Astrocyte of the spinal cord (primary cell): Measurements from ENCODE around the gene PCLO.

Source experiments
- DNase-seq: peaks from one replicate; pipeline ENCODE4 v3.0.0; 2011; ENCODE audit warnings: low read depth, low spot score
- H3K4me3 ChIP-seq: 2 replicates; pipeline ENCODE4 v1.5.1; 2011; ENCODE audit warnings: low read depth, mild to moderate bottlenecking, low read length, moderate library complexity
- in situ Hi-C: cut with HindIII; loops from 2 replicates; pipeline ENCODE4 v1.10.0; 2017; ENCODE audit warnings: low sequenced_read_pairs
- TF ChIP-seq, protein P1 (sequence below): IDR thresholded peaks from 2 replicates; pipeline ENCODE4 v1.5.1; 2012; ENCODE audit warnings: low read depth, mild to moderate bottlenecking, low read length, inconsistent platforms

The PCLO gene

GRCh38 chr7:83178796-83179195 lies 16.1 kb upstream of the PCLO start:
- peak; percentile 33 for DNase-seq
- in situ Hi-C loops = no loop called here
- TF ChIP-seq, protein P1, sequence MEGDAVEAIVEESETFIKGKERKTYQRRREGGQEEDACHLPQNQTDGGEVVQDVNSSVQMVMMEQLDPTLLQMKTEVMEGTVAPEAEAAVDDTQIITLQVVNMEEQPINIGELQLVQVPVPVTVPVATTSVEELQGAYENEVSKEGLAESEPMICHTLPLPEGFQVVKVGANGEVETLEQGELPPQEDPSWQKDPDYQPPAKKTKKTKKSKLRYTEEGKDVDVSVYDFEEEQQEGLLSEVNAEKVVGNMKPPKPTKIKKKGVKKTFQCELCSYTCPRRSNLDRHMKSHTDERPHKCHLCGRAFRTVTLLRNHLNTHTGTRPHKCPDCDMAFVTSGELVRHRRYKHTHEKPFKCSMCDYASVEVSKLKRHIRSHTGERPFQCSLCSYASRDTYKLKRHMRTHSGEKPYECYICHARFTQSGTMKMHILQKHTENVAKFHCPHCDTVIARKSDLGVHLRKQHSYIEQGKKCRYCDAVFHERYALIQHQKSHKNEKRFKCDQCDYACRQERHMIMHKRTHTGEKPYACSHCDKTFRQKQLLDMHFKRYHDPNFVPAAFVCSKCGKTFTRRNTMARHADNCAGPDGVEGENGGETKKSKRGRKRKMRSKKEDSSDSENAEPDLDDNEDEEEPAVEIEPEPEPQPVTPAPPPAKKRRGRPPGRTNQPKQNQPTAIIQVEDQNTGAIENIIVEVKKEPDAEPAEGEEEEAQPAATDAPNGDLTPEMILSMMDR = no peak
- no peak overlapping the region for H3K4me3 ChIP-seq

DNA sequence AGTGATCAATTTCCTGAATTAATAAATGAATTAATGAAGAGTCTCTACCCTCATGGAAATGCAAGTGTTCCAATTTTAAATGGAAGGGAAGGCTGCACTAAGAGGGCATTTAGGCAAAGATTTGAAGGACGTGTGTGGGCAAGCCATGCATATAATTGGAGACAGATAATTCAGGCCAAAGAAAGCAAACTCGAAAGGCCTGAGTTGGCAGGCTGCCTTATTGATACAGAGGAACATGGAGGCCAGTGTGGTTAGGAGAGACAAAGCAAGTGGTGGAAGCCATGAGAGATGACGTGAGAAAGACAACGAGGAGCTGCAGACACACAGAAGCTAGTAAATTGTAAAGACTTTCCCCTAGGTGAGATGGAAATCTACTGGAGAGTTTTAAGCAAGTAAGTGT lies 15.4 kb upstream of the PCLO start:
- no peak overlapping the region for H3K4me3 ChIP-seq
- in situ Hi-C loops = no loop called here
- TF ChIP-seq, protein P1 = no peak
- DNase-seq = peak; percentile 57

DNA sequence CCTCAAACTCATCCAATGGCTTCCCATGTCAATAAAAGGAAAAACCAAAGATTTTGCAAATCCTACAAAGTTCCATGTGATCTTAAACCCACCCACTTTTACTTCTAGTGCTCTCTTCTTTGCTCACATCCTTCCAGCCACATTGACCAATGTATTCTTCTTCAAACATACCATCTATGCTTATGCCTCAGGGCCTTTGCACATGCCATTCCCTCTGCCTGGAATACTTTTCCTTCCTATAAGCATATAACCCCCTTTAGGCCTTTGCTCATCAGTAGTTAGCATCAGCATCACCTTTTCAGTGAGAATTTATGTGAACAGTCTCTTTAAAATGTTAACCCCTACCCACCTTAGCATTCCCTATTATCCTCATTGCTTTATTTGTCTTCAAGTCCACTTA lies 11.0 kb upstream of the PCLO start:
- no peak for DNase-seq
- in situ Hi-C loops = no loop called here
- H3K4me3 ChIP-seq = no peak overlapping the region
- TF ChIP-seq, protein P1 = no peak

DNA sequence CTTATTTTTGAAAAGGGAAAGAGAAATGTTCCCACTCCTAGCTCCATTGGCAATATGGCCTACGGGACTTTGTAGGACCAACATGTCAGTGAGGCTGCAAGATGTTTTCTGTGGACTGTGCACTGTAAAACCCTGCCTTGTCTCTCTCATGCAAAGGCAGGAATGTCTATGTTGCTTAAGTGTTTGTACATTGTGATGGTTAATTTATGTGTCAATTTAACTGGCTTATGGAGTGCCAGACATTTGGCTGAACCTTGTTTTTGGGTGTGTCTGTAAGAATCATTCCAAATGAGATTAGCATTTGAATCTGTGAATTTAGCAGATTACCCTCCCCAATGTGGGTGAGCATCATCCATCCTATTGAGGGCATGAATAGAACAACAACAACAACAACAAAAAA lies 4.1 kb upstream of the PCLO start:
- TF ChIP-seq, protein P1 = no peak
- H3K4me3 ChIP-seq = no peak overlapping the region
- DNase-seq = no peak
- in situ Hi-C loops = no loop called here

DNA sequence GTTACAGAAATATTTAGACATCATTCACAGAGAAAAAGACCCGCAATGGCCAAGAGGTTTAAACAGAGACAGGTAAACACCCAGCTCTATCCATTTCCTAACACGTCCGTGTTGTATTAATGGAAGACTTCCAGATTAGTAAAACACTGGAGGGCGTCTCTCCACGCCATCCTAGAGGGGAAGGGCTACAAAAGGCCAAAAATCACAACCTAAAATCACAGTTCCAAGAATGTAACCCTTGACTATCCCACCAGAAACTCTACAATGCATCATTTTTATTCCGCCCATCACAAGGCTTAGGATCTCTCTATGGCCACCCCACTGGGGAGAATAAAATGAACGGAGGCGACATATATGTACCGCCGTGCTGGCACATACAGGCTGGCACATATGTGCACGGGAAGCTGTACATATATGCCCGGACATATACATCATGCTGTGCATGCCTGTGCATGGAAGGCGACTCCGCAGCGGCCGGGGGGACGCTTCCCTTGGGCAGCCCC lies 734 bp downstream of the PCLO start:
- H3K4me3 ChIP-seq = peak overlapping the region; percentile 62
- in situ Hi-C loops = no loop called here
- no peak for DNase-seq
- TF ChIP-seq, protein P1 = no peak

DNA sequence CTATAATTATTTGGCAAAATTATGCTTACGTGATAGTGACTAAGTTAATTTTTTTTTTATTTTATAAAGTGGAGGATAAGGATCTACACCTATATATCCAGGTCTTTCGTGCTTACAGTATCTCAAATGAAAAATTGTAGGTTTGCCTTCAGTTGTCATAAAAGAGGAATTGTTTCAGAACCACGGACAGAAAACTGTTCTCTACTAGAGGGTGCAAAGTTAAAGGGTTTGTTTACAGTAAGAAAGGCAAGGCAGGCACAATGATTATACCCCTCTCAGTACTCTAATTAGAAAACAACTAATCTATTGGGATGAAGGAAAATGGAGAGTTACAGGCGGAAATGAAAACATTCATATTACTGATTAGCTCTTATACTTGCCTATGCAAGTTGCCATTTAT lies 1.5 kb downstream of the PCLO start:
- DNase-seq = no peak
- TF ChIP-seq, protein P1 = no peak
- in situ Hi-C loops = no loop called here
- no peak overlapping the region for H3K4me3 ChIP-seq

GRCh38 chr7:83159731-83160130 lies 3.0 kb downstream of the PCLO start:
- no peak overlapping the region for H3K4me3 ChIP-seq
- TF ChIP-seq, protein P1 = no peak
- in situ Hi-C loops = no loop called here
- DNase-seq = no peak
